Measurements from ENCODE around the gene DGKD.

DGKD gene

GRCh38 chr2:233414777-233415570 is 60.7 kb downstream of the DGKD start:
- DNase-seq, result no peak

- no peak for DNase-seq
These were observed 61.9 kb downstream of the DGKD start for GRCh38 chr2:233416199-233416598.

DNA sequence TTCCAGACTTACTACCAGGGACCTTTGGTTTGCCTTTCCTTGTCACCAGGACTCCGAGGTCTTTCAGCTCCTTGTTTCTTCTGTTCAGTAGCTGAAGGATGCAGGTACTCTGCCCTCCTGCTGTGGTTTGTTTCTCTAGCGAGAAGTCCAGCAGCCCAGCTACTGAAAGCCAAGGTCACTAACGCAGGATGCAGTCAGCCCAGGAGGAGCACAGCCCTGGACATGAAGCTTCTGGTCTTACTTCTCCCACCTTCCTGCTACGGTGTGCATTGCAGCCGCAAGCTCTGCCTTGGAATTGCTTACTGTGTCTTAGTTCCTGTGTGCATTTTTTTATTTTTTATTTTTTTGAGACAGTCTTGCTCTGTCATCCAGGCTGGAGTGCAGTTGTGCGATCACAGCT is 62.4 kb downstream of the DGKD start:
- DNase-seq, result no peak

DNA sequence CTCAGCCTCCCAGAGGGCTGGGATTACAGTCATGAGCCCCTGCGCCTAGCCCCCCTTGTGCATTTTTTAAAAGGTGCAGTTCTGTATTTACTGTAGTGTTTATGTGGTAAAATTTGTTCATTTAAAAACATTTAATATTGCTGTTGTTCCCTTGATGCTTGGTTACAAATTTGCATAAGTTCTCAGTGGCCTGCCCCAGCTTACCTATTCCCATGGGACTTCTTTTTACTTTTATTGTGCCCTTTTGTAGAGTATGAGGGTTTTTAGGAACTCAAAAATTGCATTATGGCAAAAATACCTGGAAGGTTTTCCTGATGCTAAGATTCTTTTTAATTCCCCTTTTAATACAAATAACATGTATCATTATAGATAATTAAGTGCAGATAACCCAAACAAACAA is 63.0 kb downstream of the DGKD start:
- no peak for DNase-seq

DNA sequence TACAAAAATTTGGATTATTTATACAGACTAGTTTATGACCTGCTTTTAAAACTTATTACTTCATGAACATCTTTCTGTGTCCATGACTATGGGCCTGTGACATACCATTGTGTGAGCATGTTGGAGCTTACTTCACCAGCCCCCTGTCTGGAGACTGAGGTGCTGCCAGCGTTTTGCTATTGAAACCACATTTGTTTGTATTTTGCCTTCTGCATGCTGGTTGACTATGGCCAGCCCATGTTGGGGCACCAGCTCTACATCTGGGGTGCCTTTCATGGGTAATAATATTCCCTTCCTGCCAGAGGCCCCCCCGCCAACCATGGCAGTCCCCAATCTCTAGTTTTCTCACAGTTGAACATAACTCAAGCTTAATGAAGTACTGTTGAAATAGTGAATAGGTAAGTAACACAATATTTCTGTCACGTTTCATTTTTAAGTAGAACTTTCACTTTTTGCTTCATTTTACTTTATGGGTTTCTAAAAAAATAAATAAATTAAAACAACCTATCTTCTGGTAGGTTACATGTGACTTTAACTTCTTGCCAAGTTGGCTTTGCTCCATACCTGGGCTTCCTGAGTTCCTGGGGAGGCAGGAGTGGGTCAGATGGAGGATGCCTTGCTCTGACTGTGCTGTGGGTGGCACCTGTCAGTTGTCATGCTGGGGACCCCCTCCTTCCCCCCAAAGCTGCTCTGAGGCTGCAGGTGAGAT is 63.9 kb downstream of the DGKD start:
- DNase-seq, result no peak

GRCh38 chr2:233418761-233419546 is 64.7 kb downstream of the DGKD start:
- no peak for DNase-seq

- no peak for DNase-seq
These were observed 65.5 kb downstream of the DGKD start for GRCh38 chr2:233419602-233420391.

DNA sequence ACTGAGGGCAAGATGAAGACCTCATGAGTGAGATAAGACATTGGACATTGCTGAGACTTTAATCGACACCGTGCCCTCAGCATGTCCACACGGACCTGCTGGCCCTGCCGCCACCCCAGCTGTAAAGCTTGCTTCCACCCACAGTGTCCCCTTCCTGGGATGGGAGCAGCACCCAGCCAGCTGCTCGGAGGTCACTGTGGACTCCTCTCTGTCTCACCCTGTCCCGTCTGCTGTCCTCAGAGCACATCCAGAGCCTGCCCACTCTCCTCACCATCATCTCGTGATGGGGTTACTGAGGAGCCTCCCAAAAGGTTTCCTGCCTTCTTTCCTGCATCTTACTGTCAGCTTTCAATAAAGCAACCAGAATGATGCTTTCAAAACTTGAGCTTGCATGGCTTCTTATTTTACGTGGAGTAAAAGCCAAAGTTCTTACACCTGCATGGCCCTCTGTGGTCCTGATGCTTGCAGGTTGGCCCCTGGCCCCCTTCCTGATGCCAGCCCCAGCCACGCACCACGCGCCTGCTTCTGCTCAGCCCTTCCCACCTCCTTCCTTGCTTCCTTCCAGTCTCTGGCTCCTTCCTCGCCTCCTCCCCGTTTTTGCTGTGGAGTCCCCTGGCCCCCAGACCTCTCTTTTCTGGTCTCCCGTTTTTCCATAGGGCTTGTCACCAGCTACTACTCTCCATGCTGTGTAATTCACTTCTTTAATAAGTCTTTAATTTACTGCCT is 67.0 kb downstream of the DGKD start:
- DNase-seq, result no peak

- DNase-seq, result no peak
These were observed 67.9 kb downstream of the DGKD start for GRCh38 chr2:233422050-233422639.

DNA sequence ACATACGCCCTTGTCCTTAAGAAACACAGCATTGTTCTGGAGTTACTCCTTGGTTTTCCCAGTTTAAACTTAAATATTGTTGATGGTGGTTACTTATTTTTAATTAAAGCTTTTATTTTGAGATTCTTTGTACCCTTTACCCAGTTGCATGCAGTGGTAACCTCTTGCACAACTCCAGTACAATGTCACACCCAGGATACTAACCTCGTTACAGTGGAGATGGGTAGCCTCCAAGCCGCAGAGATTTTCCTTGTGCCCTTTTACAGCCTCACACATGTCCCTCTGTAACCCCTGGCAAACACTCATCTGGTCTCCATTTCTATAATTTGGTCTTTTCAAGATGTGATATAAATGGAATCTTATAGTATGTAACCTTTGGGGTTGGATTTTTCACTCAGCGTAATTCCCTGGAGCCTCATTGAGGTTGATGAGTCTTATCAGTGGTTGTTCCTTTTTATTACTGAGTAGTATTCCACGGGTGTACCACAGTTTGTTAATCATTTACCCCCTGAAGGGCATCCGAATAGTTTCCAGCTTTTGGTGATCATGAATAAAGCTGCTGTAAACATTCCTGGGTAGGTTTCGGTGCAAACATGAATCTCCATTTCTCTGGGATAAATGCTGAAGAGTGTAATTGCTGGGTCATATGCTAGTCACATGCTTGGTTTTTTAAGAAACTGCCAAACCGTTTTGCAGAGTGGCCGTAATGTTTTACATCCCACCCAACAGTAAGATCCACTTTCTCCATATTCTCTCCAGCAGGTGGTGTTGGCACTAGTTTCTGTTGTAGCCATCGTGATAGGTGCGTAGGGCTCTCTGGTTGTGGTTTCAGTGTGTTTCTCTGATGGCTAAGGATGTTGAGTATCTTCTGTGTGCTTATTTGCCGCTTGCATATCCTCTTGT is 68.6 kb downstream of the DGKD start:
- DNase-seq, result no peak

GRCh38 chr2:233423552-233423860 is 69.2 kb downstream of the DGKD start:
- DNase-seq, result no peak

DNA sequence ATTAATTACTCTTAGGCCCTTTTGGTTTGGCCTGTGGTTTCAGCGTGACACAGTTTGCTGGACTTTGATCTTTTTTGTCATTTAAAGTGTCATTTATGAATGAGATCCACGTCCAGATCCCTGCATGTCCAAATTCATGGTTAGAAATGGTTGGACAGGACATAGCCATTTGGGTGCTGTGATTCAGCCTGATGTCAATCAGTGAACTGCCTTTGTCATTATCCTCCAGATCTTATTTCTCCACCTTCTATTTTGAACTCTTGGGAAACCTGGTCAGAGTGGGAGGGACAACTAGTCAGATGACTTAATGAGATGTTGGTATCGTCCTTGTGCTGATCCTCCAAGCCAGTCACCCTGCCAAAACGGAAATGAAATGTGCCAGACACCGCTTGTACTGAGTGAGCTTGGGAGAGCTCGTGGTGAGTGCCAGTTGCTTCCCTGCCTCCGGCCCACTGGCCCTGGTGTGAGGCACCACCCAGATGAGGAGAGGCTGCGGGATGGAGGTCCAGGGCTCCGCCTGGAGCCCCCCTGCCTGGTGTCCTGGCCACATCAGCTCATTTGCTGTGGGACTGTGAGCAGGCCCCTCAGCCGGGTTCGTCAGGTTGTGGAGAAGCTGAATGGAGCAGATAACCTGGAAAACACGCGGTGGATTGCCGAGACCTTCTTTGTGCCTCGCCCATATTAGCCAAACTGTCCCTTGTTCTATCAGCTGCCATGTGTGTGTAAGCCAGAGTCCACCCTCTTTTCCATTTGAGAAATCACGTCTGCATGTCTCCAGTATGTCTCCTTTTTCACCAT is 70.1 kb downstream of the DGKD start:
- DNase-seq, result no peak

GRCh38 chr2:233426619-233427342 is 72.5 kb downstream of the DGKD start:
- DNase-seq, result no peak

DNA sequence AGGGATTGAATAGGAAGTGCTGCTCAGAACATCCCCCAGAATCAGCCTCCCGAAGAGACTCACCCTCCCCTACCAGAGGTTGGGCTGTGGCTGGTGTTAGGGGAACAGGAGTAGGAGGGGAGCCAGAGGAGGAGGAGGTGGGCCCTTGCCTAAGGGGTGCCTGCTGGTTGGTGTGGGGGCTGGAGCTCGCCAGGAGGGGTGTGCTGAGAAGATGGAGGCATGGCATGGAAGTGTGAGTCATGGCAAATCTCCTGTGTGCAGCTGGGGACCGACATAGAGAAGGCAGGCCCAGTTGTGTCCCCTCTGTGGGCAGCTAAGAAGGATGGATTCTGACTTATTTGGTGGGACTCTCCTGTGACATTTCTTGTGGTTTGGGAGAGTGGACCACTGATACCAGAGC is 73.7 kb downstream of the DGKD start:
- no peak for DNase-seq

DNA sequence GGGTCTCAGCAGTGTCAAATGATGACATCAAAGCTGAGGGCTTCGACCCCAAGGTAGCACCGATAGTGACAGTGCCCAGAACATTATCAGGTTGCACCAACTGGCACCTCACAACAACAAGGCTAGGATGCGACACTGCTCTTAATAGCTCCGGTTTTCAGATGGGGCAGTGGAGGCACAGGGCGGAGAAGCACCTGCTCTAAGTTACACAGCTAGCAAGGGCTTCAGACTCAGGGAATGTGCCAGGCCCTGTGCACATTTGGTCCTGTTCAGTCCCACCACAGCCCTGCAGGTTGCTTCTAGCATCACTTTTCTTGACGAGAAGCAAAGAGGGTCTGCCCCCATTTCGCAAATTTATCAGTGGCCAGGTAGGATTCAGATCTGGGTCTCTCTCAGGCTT is 74.1 kb downstream of the DGKD start:
- no peak for DNase-seq

DNA sequence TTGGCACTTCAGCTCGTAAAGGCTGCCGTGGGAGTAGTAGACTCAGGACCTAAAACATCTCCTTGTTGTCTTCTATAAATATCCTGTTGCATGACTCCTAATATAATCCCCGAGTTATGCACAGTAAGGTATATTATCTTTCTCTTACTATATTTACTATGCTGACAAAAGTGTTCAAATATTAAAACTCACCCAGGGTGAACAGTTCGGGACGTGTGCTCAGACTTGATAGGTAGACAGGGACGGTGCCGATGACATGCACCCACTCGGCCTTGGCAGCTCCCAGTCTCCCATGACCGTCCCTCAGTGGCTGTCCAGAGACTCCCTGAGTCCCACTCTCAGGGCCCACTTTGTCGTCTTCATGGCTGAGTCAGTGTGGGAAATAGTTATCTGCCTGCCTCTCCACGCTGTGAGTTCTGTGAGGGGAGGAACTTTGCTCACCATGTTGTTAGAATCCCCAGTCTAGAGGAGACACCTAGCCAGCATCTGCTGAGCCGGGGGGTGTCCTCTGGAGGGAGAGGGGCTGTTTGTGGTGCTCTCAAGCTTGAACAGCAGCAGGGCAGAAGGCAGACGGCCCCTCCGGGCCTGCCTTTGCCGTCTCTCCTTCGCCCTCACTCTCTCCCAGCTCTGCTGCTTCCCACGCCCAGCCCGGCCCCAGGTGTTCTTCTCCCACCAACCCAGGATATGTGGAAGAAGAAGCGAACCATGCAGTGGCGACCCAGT is 75.0 kb downstream of the DGKD start:
- DNase-seq, result no peak

DNA sequence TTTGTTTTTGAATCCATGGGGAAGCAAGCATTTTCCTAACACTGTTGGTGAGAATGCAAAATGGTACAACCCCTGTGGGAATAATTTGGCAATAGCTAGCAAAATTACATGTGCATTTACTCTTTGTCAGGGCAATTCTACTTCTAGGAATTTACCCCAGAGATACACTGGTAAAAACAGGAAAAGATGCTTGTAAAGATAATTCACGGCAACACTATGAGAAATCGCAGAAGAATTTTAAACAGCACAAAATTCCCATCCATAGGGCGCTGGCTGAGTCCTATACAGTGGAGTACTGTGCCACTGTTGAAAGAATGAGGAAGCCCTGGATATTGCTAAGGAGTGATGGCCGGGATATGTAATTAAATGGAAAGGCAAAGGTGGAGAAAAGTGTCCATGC is 75.8 kb downstream of the DGKD start:
- no peak for DNase-seq

DNA sequence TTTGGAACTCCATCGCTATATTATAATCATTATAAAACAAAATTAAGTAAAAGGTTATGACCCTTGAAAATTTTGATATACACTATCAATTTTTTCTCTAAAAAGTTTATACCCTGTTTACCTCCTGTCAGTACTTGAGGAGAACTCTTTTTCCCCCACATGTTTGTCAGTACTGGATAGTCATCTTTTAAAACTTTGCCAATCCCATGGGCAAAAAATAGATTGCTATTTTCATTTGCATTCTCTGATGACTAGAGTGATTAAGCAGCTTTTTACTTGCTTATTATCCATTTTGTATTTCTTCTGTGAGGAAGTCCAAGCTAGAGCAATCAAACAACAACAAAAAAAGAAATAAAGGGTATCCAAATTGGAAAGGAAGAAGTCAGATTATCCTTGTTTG is 76.4 kb downstream of the DGKD start:
- no peak for DNase-seq

DNA sequence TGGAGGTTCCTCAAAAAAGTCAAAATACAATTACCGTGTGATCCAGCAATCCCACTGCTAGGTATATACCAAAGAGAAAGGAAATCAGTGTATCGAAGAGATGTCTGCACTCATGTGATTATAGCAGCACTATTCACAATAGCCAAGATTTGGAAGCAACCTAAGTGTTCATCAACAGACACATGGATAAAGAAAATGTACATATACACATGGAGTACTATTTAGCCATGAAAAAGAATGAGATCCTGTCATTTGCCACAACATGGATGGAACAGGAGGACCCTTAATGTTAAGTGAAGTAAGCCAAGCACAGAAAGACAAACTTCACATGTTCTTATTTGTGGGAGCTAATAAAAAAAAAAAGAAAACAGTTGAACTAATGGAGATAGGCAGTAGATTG is 78.7 kb downstream of the DGKD start:
- no peak for DNase-seq
